Endothelial cell of umbilical vein (primary cell): Measurements from ENCODE around the gene CTXND1.

Experiments used
- EZH2 ChIP-seq: IDR thresholded peaks from 2 replicates; pipeline ENCODE4 v1.6.1; 2012; ENCODE audit warnings: borderline replicate concordance, low read depth, mild to moderate bottlenecking, moderate library complexity, low read length, inconsistent platforms; ENCODE audit not compliant: severe bottlenecking
- FOS ChIP-seq: IDR thresholded peaks from 2 replicates; pipeline ENCODE4 v1.6.1; 2011; ENCODE audit warnings: mild to moderate bottlenecking, low read length, moderate library complexity, borderline replicate concordance; ENCODE audit not compliant: insufficient read depth
- GATA2 ChIP-seq: IDR thresholded peaks from 2 replicates; pipeline ENCODE4 v1.7.0; 2011; ENCODE audit warnings: low read depth, mild to moderate bottlenecking, moderate library complexity, mixed read lengths, low read length; ENCODE audit not compliant: insufficient read length, insufficient read depth
- JUN ChIP-seq: IDR thresholded peaks from 2 replicates; pipeline ENCODE4 v1.6.1; 2011; ENCODE audit warnings: borderline replicate concordance, low read depth; ENCODE audit not compliant: insufficient read length, insufficient read depth
- MYC ChIP-seq: IDR thresholded peaks from one replicate; pipeline ENCODE4 v1.6.1; 2011; ENCODE audit warnings: mild to moderate bottlenecking, low read depth, low read length
- POLR2A ChIP-seq: IDR thresholded peaks from 2 replicates; pipeline ENCODE4 v1.6.1; 2012; ENCODE audit warnings: low read depth, mild to moderate bottlenecking, control low read depth, low read length
- POLR2AphosphoS5 ChIP-seq: IDR thresholded peaks from 2 replicates; pipeline ENCODE4 v1.6.1; 2012; ENCODE audit warnings: low read depth, mild to moderate bottlenecking, control low read depth, low read length, moderate library complexity; ENCODE audit not compliant: insufficient read depth
- TF ChIP-seq, protein P1 (sequence below), 2 donors: IDR thresholded peaks; 1 replicate in 1 of 2; 2 replicates in 1 of 2; pipeline ENCODE4 v1.5.1; 2011; ENCODE audit warnings: low read length in 2 of 2, mild to moderate bottlenecking in 2 of 2, moderate library complexity in 2 of 2, control low read depth in 1 of 2, inconsistent platforms in 1 of 2, low read depth in 1 of 2; ENCODE audit not compliant: insufficient read depth in 1 of 2; ENCODE audit errors: extremely low read depth in 1 of 2
- TF ChIP-seq, protein P2 (sequence below): IDR thresholded peaks from 2 replicates; pipeline ENCODE4 v1.6.1; 2011; ENCODE audit not compliant: insufficient read depth, insufficient read length

DNA sequence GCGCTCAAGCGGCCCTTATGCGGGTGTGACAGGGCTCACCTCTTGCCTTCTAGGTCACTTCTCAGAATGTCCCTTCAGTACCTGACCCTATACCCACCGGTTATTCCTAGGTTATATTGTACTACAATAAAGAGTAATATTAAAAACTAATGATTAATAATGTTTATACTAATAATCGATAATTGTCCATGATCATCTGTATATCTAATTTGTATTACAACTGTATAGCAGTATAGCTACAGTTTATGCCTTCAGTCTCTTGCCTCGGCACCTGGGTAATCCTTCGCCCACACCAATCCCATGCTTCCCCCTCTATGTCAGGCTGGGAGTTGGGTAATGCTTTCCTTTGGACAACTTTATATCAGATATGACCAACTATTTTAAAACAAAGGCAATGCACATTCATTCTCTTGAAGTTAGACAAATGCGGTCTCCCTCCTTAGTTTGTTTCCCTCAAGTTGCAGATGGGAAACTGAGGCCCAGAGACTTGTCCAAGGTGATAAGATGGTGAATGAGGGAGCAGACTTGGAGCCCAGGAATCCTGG is 95.8 kb downstream of the CTXND1 start:
- TF ChIP-seq, protein P1, sequence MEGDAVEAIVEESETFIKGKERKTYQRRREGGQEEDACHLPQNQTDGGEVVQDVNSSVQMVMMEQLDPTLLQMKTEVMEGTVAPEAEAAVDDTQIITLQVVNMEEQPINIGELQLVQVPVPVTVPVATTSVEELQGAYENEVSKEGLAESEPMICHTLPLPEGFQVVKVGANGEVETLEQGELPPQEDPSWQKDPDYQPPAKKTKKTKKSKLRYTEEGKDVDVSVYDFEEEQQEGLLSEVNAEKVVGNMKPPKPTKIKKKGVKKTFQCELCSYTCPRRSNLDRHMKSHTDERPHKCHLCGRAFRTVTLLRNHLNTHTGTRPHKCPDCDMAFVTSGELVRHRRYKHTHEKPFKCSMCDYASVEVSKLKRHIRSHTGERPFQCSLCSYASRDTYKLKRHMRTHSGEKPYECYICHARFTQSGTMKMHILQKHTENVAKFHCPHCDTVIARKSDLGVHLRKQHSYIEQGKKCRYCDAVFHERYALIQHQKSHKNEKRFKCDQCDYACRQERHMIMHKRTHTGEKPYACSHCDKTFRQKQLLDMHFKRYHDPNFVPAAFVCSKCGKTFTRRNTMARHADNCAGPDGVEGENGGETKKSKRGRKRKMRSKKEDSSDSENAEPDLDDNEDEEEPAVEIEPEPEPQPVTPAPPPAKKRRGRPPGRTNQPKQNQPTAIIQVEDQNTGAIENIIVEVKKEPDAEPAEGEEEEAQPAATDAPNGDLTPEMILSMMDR (IDR thresholded peaks at IDR 0.05; ENCODE audit: extremely low read depth in 1 of 2, insufficient read depth in 1 of 2, low read depth in 1 of 2, low read length in 2 of 2) = no peak
- no peak for TF ChIP-seq POLR2A
- TF ChIP-seq POLR2AphosphoS5 = no peak
- TF ChIP-seq, protein P2, sequence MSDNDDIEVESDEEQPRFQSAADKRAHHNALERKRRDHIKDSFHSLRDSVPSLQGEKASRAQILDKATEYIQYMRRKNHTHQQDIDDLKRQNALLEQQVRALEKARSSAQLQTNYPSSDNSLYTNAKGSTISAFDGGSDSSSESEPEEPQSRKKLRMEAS = no peak
- TF ChIP-seq EZH2 = no peak
- TF ChIP-seq JUN = no peak
- no peak for TF ChIP-seq MYC
- no peak for TF ChIP-seq GATA2
- no peak for TF ChIP-seq FOS
